Stimulated activated CD8-positive, alpha-beta memory T cell treated with anti-CD3 and anti-CD28 coated beads, Interleukin-7, amount 100 ng/mL, for 1 hour (primary cell): Measurements from ENCODE around the gene CUBN.
"Not testable (repeated sequence)": the region's sequence is repeated elsewhere in the genome, so short reads cannot be mapped to it uniquely, and the experiment has no call there.

Source experiments
- DNase-seq, 2 donors: peaks; one replicate each; pipeline ENCODE4 v3.0.0-alpha.2; 2020; ENCODE audit warnings: low read depth in 2 of 2

CUBN gene

GRCh38 chr10:17141504-17142229, 12.1 kb upstream of the CUBN start:
- DNase-seq = no peak

DNA sequence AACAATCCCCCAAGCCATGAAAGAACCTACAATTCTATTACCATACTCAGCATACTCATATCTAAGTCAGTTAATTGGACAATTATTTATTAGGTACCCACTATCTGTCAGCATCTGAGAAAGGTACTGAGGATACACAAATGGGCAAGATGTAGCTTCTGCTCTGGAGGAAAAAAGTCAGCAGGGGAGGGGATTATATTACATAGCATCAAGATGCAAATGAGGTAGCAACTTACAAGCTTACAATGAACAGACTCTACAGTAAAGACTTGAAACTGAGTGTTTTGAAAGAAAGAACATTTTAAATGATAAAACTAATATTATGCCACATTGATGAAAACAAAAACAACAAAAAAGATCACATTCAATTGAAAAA, 10.8 kb upstream of the CUBN start:
- no peak for DNase-seq

DNA sequence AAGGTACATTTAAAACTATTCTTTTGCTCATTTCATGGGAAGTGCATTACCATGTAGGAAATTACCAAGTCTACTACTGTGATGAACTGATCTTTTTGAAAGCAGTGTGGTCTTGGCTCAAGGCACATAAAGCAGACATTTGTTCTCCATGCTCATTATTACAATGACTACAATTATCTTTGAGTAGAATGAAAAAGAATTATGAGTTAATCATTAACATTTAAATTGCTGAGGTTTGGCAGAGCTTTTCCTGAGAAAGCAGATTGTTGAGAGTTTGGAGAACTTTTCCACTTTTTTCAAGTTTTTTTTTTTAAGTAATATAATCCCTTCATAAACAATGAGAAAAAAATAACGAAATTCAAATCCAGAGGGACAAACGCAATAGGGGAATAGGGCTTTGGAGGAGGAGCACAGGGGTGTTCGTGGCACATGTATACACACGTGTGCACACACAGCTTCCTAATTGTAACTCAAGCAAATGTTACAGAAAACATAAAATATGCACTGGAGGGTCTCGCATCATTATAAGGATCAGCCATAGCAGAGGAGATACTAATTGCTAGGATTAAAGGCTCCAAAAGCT, 8.9 kb upstream of the CUBN start:
- DNase-seq = no peak

GRCh38 chr10:17134737-17135260, 5.2 kb upstream of the CUBN start:
- no peak for DNase-seq

DNA sequence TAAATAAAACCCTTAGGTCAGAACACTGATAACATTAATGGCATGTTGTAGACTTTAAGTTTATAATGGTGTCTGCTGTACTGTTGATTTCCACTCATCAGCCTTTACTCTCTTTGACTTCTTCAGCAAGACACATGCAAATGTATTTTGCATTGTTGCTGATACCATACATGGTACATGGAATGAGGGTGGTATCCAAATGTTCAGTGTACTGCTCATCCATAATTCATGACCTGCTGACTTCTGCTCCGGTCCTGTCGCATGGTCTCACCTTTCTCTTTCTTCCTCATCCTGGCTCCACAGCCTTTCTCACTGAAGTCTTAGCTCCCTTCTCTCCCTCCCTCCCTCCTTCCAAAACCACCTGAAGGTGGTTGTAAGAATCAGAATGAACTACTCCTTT, 4.7 kb upstream of the CUBN start:
- DNase-seq = no peak

- no peak for DNase-seq
Measured at GRCh38 chr10:17128261-17128660, 1.4 kb downstream of the CUBN start.

GRCh38 chr10:17126327-17126726, 3.3 kb downstream of the CUBN start:
- no peak for DNase-seq

GRCh38 chr10:17125206-17125893, 4.3 kb downstream of the CUBN start:
- no peak for DNase-seq

- DNase-seq = no peak
Measured at GRCh38 chr10:17123961-17124360, 5.7 kb downstream of the CUBN start.

- DNase-seq = no peak
Measured at GRCh38 chr10:17122726-17123661, 6.6 kb downstream of the CUBN start.

DNA sequence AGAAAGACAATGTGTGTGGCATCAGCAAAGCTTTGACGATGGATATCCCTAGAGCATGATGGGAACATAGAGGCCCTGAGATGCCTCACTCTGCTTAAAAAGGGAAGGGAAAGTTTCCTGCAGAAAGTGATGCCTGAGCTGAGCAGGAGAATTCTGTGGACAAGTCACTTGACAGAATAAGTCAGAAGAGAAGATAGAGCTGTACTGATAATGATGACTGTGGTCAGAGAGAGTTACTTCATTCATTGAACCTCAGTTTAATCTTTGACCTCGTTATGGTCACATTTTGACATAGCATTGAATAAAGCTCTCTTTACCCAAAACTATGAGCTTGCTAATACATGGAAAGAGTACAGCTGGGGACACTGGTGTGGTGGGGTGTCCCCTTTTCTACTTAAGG, 7.6 kb downstream of the CUBN start:
- no peak for DNase-seq

DNA sequence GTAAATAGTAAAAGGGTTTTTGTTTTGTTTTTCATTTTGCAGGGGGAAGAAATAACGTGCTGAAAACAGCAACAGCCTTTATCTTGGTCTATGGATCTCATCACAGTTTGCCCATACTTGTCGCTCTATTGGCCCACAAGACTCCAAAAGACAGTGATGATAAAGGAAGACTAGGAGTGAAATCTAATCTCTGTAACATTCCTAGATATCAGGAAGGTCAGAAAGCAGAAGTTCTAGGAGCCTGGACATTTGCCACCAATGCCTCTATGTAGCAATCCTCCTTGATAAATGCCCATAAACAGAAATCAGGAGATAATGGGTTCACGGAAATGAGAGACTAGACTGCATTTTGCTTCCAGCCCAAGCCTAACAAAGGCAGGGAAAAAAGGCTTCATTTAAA, 8.9 kb downstream of the CUBN start:
- DNase-seq = no peak

DNA sequence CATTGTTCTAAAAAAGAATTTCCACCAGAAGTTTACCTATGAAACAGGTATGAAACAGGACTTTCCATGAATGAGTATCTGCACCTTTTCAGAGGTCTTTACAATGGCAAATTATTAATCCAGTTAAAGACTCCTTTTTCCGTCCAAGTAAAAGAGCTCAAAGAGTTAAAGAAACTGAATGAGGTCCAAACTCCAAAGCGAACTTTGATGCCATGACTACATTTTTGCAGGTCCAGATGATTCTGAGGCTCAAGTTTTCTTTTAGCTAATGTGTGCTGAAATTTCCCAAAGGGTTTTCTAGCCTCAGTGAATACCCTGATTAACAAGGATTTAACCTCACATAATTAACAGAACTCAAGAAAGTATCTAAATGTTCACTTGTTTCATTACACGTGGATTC, 9.8 kb downstream of the CUBN start:
- DNase-seq = no peak

DNA sequence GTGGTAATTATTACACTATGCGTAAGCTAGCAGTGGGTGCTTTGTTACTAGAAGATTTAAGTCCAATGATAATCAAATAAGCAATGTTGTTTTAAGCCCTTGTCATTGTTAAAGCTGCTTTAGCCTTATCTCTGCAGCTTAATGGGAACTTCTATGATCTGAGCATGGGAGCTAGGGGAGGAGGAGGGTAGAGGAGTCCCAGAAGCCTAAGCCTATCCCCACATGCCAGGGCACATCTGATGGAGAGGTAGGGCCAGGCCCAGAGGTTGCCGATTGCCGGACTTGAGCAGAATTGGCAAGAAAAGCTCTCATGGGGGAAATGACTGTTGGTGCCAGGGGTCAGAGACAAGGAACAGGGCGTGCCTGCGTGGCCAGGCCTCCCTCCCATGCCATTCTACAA, 13.4 kb downstream of the CUBN start:
- DNase-seq = no peak

- no peak for DNase-seq
Measured at GRCh38 chr10:17115683-17116082, 13.9 kb downstream of the CUBN start.

GRCh38 chr10:17114878-17115444, 14.7 kb downstream of the CUBN start:
- not testable (repeated sequence) for DNase-seq

DNA sequence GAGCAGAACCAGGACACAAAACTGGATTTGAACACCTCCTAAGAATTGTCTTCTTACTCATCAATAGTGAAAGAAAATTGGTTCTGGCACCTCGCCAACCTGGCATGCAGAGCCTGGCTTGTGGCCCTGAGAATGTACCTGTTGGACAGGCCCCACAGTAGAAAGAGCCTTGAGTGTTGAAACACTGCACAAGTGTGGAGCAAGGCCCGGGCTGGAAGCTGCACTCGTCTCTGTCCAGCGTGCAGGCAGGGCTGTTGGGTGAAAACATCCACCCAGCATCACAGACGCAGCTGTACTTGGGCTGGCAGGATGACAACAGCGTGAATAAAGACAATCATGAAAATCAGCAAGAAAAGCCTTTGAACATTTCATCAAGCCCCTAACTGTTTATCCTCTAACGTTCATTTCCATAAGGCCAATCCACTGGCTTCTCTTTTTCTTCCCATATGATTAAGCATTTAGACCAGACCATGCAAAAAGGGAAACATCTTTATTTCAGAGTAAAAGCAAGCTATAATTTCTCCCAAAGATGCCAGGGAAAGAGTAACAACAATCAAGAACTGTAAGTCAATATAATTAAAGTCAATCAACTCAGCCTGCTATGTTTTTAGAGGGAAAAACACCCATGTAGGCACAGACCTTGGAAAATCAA, 15.6 kb downstream of the CUBN start:
- DNase-seq = no peak

DNA sequence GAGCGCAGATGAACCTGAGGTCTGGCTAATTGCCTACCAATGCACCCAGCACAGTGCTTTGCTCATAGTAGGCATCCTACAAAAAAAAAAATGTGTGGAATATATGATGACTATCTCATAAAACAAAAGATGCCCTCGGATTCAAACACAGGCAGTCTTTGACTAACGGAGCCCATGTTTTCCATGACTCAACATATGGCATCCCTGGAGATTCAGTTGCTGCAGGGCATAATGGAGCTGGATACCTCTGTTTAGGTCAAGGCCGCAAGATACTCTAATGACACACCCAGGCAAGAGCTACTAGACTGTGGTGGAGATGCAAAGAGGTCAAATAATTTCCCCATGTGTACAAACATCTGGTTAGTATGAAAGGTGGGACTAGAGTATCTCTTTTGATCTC, 16.3 kb downstream of the CUBN start:
- DNase-seq = no peak

GRCh38 chr10:17112566-17112965, 17.0 kb downstream of the CUBN start:
- no peak for DNase-seq

DNA sequence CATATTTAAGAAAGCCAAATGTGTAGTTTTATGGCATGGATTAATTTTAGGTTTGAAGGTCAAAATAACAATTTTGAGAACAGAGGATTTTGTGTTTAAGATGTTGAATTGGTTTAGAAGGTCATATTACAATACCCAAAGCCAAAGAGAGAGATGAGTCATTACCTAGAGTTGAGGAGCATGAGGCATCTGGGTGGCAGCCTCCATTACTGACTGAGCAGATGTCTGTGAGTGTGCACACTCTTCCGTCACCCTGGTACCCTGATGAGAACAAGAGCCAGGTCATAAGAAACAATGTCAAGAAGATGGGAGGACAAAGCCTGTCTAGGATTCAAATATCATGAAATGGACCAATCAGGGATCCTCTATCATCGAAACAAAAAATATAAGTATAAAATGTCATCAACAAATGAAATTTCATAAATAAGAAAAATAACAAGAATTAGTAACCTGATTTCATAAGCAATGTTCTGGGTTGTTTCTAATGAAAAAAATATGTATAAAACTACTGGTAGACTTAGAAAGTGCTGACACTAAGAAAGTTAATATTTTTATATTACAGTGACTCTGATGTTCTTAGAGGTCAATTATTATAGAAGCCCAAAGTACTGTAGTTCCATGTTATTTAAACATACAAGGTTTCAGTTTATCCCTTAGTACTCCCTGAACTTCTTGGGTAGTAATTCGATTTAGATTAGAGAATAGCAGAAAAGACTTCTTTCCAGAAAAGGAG, 20.0 kb downstream of the CUBN start:
- DNase-seq = no peak
